Endodermal cell (in vitro differentiated cells): Measurements from ENCODE around the gene C14orf93. TPM values are rescaled to one million over a fixed set of nuclear protein-coding genes. Genes with fewer than 3 reads are reported as not detected.

ENCODE experiments used
- DNase-seq: peaks from one replicate; pipeline ENCODE4 v3.0.0-alpha.2; 2017
- H3K27ac ChIP-seq: 2 replicates; pipeline ENCODE4 v1.5.1; 2013; ENCODE audit warnings: mild to moderate bottlenecking, low read depth, low read length, moderate library complexity
- H3K27me3 ChIP-seq: 2 replicates; pipeline ENCODE4 v1.6.1; 2013; ENCODE audit warnings: mild to moderate bottlenecking, low read length, moderate library complexity; ENCODE audit not compliant: insufficient read depth, control insufficient read depth, poor library complexity, severe bottlenecking
- H3K36me3 ChIP-seq: 2 replicates; pipeline ENCODE4 v1.7.0; 2013; ENCODE audit warnings: mild to moderate bottlenecking, low read length, moderate library complexity; ENCODE audit not compliant: control insufficient read depth, insufficient read depth
- H3K4me1 ChIP-seq: one replicate; pipeline ENCODE4 v1.7.0; 2013; ENCODE audit warnings: low read length; ENCODE audit not compliant: control insufficient read depth, insufficient read depth
- H3K4me3 ChIP-seq: 2 replicates; pipeline ENCODE4 v1.5.1; 2013; ENCODE audit warnings: mild to moderate bottlenecking, low read length, moderate library complexity
- H3K9ac ChIP-seq: 2 replicates; pipeline ENCODE4 v1.6.1; 2013; ENCODE audit warnings: mild to moderate bottlenecking, low read length, moderate library complexity; ENCODE audit not compliant: poor library complexity, severe bottlenecking; ENCODE audit errors: extremely low read depth
- H3K9me3 ChIP-seq: 2 replicates; pipeline ENCODE4 v1.6.1; 2013; ENCODE audit warnings: mild to moderate bottlenecking, low read length, moderate library complexity; ENCODE audit not compliant: control insufficient read depth
- H3K27ac Mint-ChIP-seq: 2 replicates; pipeline ENCODE4 v1.8.0; 2020; ENCODE audit warnings: mixed read lengths
- H3K27me3 Mint-ChIP-seq: 2 replicates; pipeline ENCODE4 v1.8.0; 2021; ENCODE audit warnings: mild to moderate bottlenecking, mixed read lengths; ENCODE audit not compliant: insufficient read depth
- H3K36me3 Mint-ChIP-seq: 2 replicates; pipeline ENCODE4 v1.8.0; 2020; ENCODE audit warnings: low read depth, mixed read lengths
- H3K4me1 Mint-ChIP-seq: 2 replicates; pipeline ENCODE4 v1.8.0; 2020; ENCODE audit warnings: mixed read lengths
- H3K4me3 Mint-ChIP-seq: 2 replicates; pipeline ENCODE4 v1.8.0; 2020; ENCODE audit warnings: mild to moderate bottlenecking, moderate library complexity, mixed read lengths
- H3K9me3 Mint-ChIP-seq: 2 replicates; pipeline ENCODE4 v1.8.0; 2020; ENCODE audit warnings: mild to moderate bottlenecking, mixed read lengths
- CTCF ChIP-seq: fragments of 200-600 bp; sonication (generic); conservative IDR thresholded peaks from 2 replicates; pipeline ENCODE4 v1.5.0; 2021; ENCODE audit warnings: antibody characterized with exemption, mild to moderate bottlenecking
- WGBS, 2 experiments: methylation state at CpG; one replicate each; pipeline versions ENCODE4 v1.1.5 to v1.1.7; 2013; ENCODE audit warnings: missing lambda C conversion rate in 2 of 2, mixed read lengths in 1 of 2; ENCODE audit not compliant: insufficient coverage in 1 of 2, insufficient read length in 1 of 2; 5-methylcytosine and 5-hydroxymethylcytosine counted together
- total RNA-seq, 2 donors: library from RNA; stranded (reverse); fragmentation: NEBNext Ultra II Directional in 1 of 2; extraction: Animal tissue kit (Norgen Biotek cat#: 25700) in 1 of 2; gene quantifications; 2 replicates in 1 of 2; 3 replicates in 1 of 2; pipeline ENCODE4 v1.2.1, GENCODE V29; 2021

Gene C14orf93
- total RNA-seq, 2 donors from 2014 or later: 7.0 to 9.4 TPM

- WGBS, 2 experiments: 96 to 98% methylated on average over 4 of the region's 4 CpGs
- Histone ChIP-seq H3K9ac (no peak overlapping the region), H3K9me3 (peaks cover 4% of the 10 kb centered on the region), H3K36me3 (peaks cover 53% of the 10 kb centered on the region), H3K27me3 (no peaks in the 10 kb centered on the region), H3K27ac (no peak overlapping the region), H3K4me3 (no peak overlapping the region), H3K4me1 (no peaks in the 10 kb centered on the region)
- H3K4me3 Mint-ChIP-seq: no peak overlapping the region
- peaks cover 22% of the 10 kb centered on the region for H3K4me1 Mint-ChIP-seq
- no peak for DNase-seq
- no peaks in the 10 kb centered on the region for H3K9me3 Mint-ChIP-seq
- TF ChIP-seq CTCF: no peak
- no peaks in the 10 kb centered on the region for H3K27me3 Mint-ChIP-seq
- H3K27ac Mint-ChIP-seq: no peak overlapping the region
- H3K36me3 Mint-ChIP-seq: peaks cover 56% of the 10 kb centered on the region
These were observed 21.0 kb upstream of the C14orf93 start for GRCh38 chr14:23030936-23031335.

- Mint-ChIP-seq H3K27me3 (no peaks in the 10 kb centered on the region), H3K9me3 (no peaks in the 10 kb centered on the region), H3K4me3 (no peak overlapping the region), H3K4me1 (peaks cover 37% of the 10 kb centered on the region), H3K27ac (no peak overlapping the region), H3K36me3 (peaks cover 68% of the 10 kb centered on the region)
- Histone ChIP-seq H3K9me3 (peaks cover 4% of the 10 kb centered on the region), H3K27me3 (no peaks in the 10 kb centered on the region), H3K36me3 (peaks cover 67% of the 10 kb centered on the region), H3K27ac (no peak overlapping the region), H3K4me3 (no peak overlapping the region), H3K4me1 (peaks cover 4% of the 10 kb centered on the region), H3K9ac (no peak overlapping the region)
- no peak for TF ChIP-seq CTCF
- no peak for DNase-seq
- 97 to 100% methylated on average over 2 of the region's 2 CpGs for WGBS, 2 experiments
These were observed 18.9 kb upstream of the C14orf93 start for GRCh38 chr14:23028799-23029198.

GRCh38 chr14:23025151-23025814 lies 15.3 kb upstream of the C14orf93 start:
- H3K9me3 ChIP-seq: no peaks in the 10 kb centered on the region

More at GRCh38 chr14:23025151-23025814, 15.3 kb upstream of the C14orf93 start:
- Mint-ChIP-seq H3K27me3 (no peaks in the 10 kb centered on the region), H3K9me3 (no peaks in the 10 kb centered on the region), H3K4me1 (peaks cover 60% of the 10 kb centered on the region), H3K4me3 (no peak overlapping the region), H3K27ac (peak overlapping the region; percentile 36), H3K36me3 (peaks cover 38% of the 10 kb centered on the region)
- TF ChIP-seq CTCF: no peak
- DNase-seq: no peak
- Histone ChIP-seq H3K27ac (peak overlapping the region; percentile 74), H3K36me3 (peaks cover 36% of the 10 kb centered on the region), H3K4me1 (peaks cover 15% of the 10 kb centered on the region), H3K4me3 (no peak overlapping the region), H3K9ac (no peak overlapping the region), H3K27me3 (no peaks in the 10 kb centered on the region)
- 86 to 89% methylated on average over 2 to 4 of the region's 4 CpGs for WGBS, 2 experiments
